ENCODE results near the gene ALPK3.

The ALPK3 gene

GRCh38 chr15:84868037-84868880 is 51.1 kb downstream of the ALPK3 start:
- H3K27ac ChIP-seq: no peak overlapping the region
- TF ChIP-seq ZFX (IDR thresholded peaks at IDR 0.05): no peak
- TF ChIP-seq CTCF (conservative IDR thresholded peaks at IDR 0.05): no peak

GRCh38 chr15:84869510-84869909 is 52.4 kb downstream of the ALPK3 start:
- no peak for TF ChIP-seq CTCF (conservative IDR thresholded peaks at IDR 0.05)
- no peak for TF ChIP-seq ZFX (IDR thresholded peaks at IDR 0.05)
- no peak overlapping the region for H3K27ac ChIP-seq

GRCh38 chr15:84871428-84871985 is 54.4 kb downstream of the ALPK3 start:
- H3K27ac ChIP-seq: no peak overlapping the region
- TF ChIP-seq ZFX (IDR thresholded peaks at IDR 0.05): no peak
- TF ChIP-seq CTCF (conservative IDR thresholded peaks at IDR 0.05): no peak

GRCh38 chr15:84872009-84872910 is 55.1 kb downstream of the ALPK3 start:
- TF ChIP-seq ZFX (IDR thresholded peaks at IDR 0.05) (no peak), CTCF (conservative IDR thresholded peaks at IDR 0.05) (no peak)
- no peak overlapping the region for H3K27ac ChIP-seq

- TF ChIP-seq ZFX (IDR thresholded peaks at IDR 0.05): no peak
- no peak for TF ChIP-seq CTCF (conservative IDR thresholded peaks at IDR 0.05)
- no peak overlapping the region for H3K27ac ChIP-seq
Measured at GRCh38 chr15:84873997-84874396, 56.8 kb downstream of the ALPK3 start.

- TF ChIP-seq CTCF (conservative IDR thresholded peaks at IDR 0.05) (no peak), ZFX (IDR thresholded peaks at IDR 0.05) (no peak)
Measured at GRCh38 chr15:84874981-84875699, 58.0 kb downstream of the ALPK3 start.

More at GRCh38 chr15:84874981-84875699, 58.0 kb downstream of the ALPK3 start:
- H3K27ac ChIP-seq: no peak overlapping the region

Measured in C4-2B (cell line).